A172 (cell line): ENCODE measurements around the gene MED27. TPM values are rescaled to one million over a fixed set of nuclear protein-coding genes. Genes with fewer than 3 reads are reported as not detected.

ENCODE experiments used
- DNase-seq: peaks from one replicate; pipeline ENCODE4 v3.0.0-alpha.2; 2015; ENCODE audit warnings: low spot score
- total RNA-seq: library from RNA; depleted of rRNA; stranded (reverse); fragments of >200 nt; shearing (Covaris generic); gene quantifications from 2 replicates; pipeline ENCODE4 v1.2.3, GENCODE V29; 2014

Gene MED27
- total RNA-seq, 1 experiment from 2014 or later, result 20.7 TPM

DNA sequence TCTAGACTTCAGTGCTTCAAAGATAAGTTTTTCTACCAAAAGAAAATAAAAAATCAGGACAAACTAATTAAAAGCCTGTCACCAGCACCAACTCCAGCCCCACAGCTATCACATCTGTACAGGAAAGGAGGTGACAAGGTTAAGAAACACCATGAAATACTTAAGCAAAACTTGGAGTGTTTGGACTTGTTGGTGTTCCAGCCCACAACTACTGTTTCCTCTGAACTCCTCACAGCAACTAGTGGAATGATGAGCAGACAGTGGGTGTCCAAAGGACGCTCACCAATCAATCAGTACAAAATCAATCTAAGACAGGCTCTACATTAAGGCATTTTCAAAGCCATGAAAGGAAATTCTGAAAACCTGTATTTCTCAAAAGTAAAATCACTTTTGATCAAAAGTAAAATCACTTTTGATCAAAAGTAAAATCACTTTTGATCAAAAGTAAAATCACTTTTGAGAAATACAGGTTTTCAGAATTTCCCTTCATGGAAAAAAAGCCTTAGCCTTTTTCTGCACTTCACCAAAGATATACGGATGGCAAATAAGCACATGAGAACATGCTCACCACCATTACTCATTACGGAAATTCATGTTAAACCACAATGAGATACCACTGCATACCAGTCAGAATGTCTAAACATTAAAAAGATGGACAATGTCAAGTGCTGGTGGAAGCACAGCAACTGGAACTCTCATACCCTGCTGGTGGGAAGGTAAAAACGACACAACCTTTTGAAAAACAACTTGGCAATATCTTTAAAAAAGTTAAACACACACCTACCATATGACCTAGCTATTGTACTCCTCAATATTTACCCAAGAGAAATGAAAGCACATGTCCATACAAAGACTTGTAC is 79.7 kb downstream of the MED27 start:
- DNase-seq, result peak; percentile 87

DNA sequence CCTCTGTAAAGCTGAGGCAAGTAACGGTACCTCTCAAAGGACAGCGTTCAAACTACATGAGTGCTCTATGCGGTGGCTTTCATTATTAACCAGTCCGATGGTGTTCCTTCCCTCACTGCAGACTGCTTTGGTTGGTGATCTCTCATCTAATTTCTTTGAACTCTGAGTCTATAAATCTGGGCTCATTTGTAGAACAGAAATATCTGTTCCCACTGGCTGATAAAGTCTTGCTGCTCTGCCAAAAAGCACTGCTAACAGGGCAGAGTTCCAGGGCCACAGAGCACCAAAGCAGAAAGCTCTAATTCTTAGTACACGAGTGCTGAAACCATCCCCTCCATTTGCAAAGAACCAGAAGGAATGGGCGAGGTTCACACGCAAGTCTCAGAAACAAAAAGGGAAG is 81.9 kb downstream of the MED27 start:
- DNase-seq, result no peak

- DNase-seq, result no peak
Measured at GRCh38 chr9:131997076-131997475, 82.6 kb downstream of the MED27 start.

GRCh38 chr9:131995382-131995781 is 84.3 kb downstream of the MED27 start:
- peak; percentile 46 for DNase-seq

- DNase-seq, result no peak
Measured at GRCh38 chr9:131994364-131995125, 85.1 kb downstream of the MED27 start.

DNA sequence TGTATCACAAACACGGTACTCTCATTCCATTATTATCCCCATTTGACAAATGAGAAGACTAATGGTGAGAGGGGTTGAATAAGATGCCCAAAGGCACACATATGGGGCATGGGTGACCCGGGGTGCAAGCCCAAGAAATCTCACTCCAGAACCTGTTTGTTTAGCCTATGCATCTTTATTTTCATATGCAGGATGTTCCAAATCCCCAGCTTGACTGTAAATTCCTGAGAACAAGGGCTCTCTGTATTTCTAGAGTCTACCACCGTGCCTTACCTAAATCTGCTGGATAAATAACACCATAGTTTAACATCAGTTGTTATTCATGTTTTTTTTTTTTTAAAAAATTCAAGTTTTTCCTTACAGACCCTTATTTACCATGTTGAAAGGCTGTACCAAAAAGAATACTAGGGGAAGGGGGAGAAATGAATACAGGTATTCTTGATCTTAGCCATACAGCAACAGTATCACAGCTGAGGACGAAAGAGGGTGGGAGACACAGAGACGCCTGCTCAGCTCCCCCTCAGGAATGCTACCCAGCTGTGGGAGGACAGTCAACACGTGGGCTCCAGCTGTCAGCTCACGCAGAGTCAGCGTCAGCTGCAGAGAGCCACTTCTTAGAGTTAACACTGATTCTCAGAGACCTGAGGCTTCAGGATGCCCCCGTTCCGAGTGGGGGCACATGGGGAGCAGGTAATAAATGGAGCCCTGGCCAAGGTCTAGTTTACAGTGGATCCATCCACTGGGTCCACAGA is 86.6 kb downstream of the MED27 start:
- DNase-seq, result no peak

DNA sequence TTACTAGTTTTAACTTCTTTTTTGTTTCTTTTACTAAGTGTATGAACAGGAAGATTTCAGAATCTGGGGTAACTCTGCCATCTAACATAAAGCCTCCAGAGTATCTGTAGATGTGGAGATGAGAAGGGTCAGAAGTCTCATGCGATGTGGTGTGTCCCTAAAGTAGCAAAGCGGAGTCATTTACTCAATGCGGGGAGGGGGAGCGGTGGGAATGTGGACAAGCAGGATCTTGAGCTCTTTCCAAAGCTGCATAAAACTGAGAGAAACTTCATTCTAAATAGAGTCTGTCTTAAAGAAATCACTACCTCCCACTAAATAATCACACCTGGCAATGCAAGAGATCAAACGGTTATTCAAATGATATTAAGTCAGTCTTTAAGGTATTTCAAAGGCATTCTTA is 92.4 kb downstream of the MED27 start:
- no peak for DNase-seq

DNA sequence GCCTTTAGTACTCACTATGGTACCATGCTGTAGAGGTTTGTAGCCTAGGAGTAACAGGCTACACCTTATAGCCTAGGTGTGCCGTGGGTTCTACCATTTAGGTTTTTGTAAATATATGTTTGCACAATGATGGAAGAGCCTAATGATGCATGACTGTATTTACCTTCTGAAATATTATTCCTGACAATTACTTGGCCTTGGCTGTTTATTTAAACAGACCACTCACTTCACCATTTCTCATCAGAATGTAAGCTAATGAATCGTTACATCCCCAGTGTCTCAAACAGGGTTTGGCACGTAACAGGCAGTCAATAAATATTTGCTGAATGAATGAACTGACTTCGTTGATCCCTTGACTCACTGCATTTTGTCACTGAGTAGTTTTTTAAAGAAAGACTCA is 93.1 kb downstream of the MED27 start:
- DNase-seq, result no peak

DNA sequence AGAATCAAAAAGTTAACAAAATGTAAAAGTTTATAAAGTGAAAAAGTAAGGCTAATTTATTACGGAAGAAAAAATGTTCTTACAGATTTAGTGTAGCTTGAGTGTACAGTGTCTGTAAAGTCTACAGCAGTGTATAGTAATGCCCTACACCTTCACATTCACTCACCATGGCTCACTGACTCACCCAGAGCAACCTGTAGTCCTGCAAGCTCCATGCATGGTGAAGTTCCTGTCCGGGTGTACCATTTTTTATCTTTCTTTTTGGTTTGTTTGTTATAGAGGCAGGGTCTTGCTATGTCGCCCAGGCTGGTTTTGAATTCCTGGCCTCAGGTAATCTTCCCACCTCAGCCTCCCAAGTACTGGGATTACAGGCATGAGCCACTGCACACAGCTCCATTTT is 93.6 kb downstream of the MED27 start:
- no peak for DNase-seq

DNA sequence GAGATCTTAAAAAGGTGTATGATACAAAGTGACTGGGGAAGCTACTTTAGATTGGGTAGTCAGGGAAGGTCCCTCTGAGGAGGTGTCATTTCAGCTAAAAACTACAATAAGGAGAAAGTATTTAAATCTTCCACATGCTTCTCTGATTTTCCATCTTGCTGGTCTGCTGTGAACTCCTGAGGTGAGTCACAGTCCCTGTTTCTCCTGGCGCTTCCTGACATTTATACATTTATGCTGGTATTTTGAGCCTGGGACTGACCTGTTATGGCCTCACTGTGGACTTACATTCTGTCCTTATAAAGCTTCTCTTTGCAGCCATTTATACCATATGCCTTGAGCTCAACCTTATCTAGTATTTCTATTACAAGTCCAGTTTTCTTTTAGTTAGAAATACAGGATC is 95.1 kb downstream of the MED27 start:
- DNase-seq, result no peak

- DNase-seq, result peak; percentile 66
Measured at GRCh38 chr9:131982671-131983239, 96.9 kb downstream of the MED27 start.

GRCh38 chr9:131982102-131982501 is 97.6 kb downstream of the MED27 start:
- no peak for DNase-seq

GRCh38 chr9:131981116-131981776 is 98.4 kb downstream of the MED27 start:
- no peak for DNase-seq

DNA sequence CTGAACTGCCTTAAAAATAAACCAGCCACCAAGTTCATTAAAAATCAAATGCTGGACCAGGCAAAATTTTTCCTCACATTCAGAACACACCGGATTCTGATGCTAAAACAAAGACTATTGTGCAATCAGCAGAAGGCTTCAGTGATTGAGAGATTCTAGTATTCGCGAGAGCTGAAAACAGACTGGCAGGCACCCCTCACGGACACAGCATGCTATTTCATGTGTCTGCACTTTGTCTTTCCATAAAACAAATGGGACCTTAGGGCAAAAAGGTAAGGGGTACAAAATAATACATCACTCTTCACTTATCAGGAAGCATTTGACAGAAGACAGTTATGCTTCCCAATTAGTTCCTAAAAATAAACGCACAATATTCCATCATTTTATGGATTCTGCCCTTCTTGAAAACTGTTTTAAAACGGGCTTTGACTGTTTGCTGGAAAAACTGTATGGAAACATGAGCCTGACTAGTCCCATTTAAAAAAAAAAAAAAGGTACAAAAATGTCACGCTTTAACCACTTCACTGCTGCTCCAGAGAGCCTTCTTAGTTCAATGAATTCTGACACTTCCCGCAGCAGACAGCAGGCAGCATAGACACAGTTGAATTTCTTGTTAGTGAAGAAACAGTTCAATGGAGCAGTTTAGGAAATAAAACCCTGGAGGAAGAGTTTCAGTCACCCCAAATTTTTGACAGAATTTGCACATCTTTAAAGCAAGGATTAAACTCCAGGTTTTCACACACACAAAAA is 99.2 kb downstream of the MED27 start:
- no peak for DNase-seq

GRCh38 chr9:131977109-131977838 is 102.4 kb downstream of the MED27 start:
- no peak for DNase-seq

- no peak for DNase-seq
Measured at GRCh38 chr9:131976157-131977108, 103.2 kb downstream of the MED27 start.

DNA sequence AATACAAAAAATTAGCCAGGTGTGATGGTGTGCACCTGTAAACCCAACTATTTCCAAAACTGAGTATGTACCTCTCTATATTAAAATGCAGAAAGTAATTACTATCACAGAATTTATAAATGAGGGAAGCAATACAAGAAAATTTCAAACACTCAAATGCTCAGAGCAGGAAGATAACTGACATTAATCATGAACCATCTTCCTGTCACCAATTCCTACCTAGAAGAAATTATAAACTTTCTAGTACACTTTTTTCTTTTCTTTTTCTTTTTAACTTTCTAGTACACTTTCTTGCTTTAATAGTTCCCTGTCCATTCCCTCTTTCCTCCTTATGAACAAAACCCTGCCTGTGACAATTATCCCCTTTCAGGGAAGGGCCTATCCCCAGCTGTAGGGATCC is 106.8 kb downstream of the MED27 start:
- no peak for DNase-seq

GRCh38 chr9:131971482-131972074 is 108.1 kb downstream of the MED27 start:
- no peak for DNase-seq
